Omental fat pad (tissue), 4 donors: ENCODE data around the gene FBXW7. TPM values are rescaled to one million over a fixed set of nuclear protein-coding genes. Genes with fewer than 3 reads are reported as not detected.

Source experiments
- ATAC-seq: fragments of 150-250 bp; one replicate; pipeline ENCODE4 v1.9.1; 2016; ENCODE audit warnings: mild to moderate bottlenecking, moderate library complexity; ENCODE audit not compliant: low FRiP score
- DNase-seq: peaks from one replicate; pipeline ENCODE4 v3.0.0-alpha.2; 2019; ENCODE audit warnings: low spot score
- total RNA-seq, 4 donors: library from RNA; depleted of rRNA; stranded (reverse); fragments of >200 nt; gene quantifications; one replicate each; pipeline ENCODE4 v1.1.0, GENCODE V29; 2016
- TF ChIP-seq, protein P1 (sequence below), 3 donors: fragments of 450-650 bp; IDR thresholded peaks; one replicate each; pipeline ENCODE4 v1.5.1; 2016 to 2017; ENCODE audit warnings: antibody characterized with exemption in 3 of 3, mild to moderate bottlenecking in 3 of 3, moderate library complexity in 2 of 3

Gene FBXW7
- total RNA-seq, 4 donors from 2014 or later = 44.3 to 62.0 (median 49.9) TPM

DNA sequence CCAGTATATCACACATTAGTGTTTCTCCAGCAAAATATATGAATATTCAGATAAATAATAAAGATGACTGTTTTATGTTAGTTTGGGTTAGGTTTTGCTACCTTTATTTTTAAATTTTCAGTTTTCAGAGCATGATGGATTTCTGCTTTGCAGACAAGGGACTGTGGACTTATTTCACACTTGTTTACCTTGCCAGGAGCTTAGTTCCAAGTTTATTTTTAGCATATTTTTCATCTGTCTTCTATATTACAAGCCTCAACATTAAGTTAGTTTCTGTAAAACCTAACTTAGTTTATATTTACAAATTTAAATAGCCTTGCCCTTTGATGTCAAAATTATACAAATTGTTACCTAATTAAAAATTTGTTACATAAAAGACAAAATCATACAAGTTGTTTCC is 163.4 kb downstream of the FBXW7 start:
- no peak for ATAC-seq
- DNase-seq = no peak
- TF ChIP-seq, protein P1, sequence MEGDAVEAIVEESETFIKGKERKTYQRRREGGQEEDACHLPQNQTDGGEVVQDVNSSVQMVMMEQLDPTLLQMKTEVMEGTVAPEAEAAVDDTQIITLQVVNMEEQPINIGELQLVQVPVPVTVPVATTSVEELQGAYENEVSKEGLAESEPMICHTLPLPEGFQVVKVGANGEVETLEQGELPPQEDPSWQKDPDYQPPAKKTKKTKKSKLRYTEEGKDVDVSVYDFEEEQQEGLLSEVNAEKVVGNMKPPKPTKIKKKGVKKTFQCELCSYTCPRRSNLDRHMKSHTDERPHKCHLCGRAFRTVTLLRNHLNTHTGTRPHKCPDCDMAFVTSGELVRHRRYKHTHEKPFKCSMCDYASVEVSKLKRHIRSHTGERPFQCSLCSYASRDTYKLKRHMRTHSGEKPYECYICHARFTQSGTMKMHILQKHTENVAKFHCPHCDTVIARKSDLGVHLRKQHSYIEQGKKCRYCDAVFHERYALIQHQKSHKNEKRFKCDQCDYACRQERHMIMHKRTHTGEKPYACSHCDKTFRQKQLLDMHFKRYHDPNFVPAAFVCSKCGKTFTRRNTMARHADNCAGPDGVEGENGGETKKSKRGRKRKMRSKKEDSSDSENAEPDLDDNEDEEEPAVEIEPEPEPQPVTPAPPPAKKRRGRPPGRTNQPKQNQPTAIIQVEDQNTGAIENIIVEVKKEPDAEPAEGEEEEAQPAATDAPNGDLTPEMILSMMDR (IDR thresholded peaks at IDR 0.05) = no peak

DNA sequence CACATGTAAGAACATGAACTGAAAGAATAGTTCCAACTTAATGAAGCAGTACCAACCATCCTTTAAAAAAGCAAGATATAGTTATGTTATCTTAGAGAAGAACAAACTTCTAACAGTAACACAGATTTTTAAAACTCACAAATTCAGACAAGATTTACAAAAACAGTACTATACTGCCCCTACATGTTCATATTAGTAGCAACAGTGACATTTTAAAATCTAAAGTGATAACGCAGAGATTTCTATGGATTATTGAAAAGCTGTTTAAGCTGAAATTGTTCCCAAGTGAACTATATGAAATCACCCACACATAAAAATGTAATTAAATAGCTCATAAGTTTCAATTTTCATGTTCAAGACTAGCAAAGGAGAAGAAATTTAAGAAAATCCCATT is 166.0 kb downstream of the FBXW7 start:
- TF ChIP-seq, protein P1 (IDR thresholded peaks at IDR 0.05) = no peak
- ATAC-seq = no peak
- DNase-seq = no peak

DNA sequence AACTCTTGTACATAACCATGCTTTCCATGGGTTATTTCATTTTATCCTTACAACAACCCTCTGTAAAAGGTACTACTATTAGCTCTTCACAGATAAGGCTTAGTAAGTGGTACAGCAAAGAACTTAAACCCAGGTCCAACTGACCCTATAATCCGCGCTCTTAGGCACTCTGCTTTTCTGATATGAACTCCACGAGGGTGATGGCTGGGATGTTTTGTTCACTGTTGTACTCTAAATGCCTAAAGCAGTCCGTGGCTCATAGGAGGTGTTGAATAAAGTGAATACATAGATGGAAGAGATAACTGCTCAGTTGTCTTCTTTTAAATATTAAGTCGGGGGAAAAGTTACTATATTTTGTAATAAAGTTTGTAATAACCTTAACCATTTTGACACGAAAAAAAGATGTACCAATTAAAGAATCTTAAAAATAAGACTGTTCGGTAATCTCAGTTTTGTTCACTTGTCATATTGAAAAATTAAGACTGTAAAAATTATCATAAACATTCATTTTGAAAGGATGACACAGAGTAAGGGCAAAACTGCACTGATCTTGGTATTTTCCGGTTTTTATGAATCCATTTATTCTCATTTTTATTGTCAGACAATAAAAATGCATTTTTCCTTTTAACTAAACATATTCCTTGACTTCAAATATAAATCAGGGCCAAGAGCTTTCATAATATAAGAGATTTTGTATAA is 166.5 kb downstream of the FBXW7 start:
- TF ChIP-seq, protein P1 (IDR thresholded peaks at IDR 0.05) = no peak
- DNase-seq (no peak), ATAC-seq (no peak)

DNA sequence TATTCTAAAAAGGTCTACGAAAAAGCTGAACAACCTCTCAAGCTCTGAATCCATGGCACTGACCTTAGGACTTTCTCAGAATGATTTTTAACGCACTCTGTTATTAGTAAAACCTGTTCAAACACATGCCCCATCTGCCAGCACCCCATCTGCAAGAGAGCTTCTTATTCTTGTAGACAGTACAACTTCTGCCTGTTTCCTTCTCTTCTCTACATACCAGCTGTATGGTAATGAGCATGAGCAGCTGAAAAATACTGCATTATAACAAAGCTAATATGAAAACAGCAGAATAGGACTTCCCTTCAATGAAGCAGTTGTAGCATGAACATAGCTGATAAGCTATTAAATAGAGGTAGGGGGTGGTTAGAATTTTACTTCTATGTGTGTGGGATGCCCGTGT is 167.9 kb downstream of the FBXW7 start:
- ATAC-seq (no peak), DNase-seq (no peak)
- TF ChIP-seq, protein P1 (IDR thresholded peaks at IDR 0.05) = no peak

DNA sequence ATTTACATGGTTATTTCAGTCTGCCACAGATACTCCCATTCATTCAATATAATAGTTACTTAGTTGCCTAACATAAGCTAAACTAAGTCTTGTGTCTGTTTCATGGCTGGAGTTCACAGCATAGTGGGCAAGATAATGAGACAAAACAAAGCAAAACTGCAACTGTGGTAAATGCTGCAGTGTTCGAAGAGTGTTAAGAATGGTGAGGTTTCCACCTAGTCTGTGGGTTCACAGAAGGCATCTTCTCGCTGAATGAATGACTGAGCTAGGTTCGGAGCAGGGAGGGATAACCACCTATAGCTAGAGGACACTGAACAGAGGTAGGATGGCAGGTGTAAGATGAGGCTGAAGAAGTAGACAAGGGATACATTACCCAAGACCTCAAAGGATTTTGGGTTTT is 171.0 kb downstream of the FBXW7 start:
- DNase-seq = no peak
- ATAC-seq = no peak
- TF ChIP-seq, protein P1 (IDR thresholded peaks at IDR 0.05) = no peak

DNA sequence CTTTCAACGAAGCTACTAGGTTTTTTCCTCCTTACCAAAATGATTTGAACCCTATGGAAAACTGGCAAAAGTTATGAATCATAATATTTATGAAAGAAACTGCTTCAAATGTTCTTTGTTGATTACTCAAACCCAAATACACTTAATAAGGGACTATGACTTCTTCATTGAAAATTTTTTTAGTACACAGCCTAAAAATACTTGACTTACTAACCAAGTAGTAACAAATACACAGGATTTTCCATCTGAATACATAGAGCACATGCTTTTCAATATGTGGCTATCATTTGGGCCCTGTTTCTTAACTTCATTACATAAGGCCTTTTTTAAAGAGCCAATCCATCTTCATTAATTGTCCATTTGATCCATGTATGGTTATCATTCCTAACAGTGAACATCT is 171.5 kb downstream of the FBXW7 start:
- TF ChIP-seq, protein P1 (IDR thresholded peaks at IDR 0.05) = no peak
- DNase-seq (no peak), ATAC-seq (no peak)

DNA sequence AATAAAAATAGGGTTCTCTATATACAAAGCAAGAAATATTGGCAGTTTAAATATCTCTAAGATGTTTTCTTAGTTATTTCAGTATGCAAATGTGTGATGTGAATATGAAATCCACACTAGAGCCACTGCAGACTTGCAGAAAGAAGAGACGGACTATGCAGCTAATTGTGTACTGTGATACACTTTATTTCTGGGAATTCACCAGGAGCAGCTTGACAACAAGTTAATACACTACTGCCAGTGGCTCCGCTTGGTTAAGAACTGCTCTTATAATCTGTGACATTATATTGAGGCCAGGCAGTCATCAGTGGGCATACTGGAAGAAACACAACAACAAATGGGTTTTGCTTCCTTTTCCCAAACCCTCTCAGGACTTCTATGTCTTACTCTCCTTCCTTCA is 172.0 kb downstream of the FBXW7 start:
- no peak for DNase-seq
- TF ChIP-seq, protein P1 (IDR thresholded peaks at IDR 0.05) = no peak
- no peak for ATAC-seq
